ENCODE results near the gene NTRK3.

GRCh38 chr15:87941606-87942005, 314.9 kb downstream of the NTRK3 start:
- no peak for TF ChIP-seq CTCF (conservative IDR thresholded peaks at IDR 0.05; ENCODE audit: low read depth, low read length)
- no peak for TF ChIP-seq EZH2 (IDR thresholded peaks at IDR 0.05; ENCODE audit: low read length, unreplicated experiment)

All from PC-3 (cell line).